ENCODE measurements around the gene TRABD2A. TPM values are rescaled to one million over a fixed set of nuclear protein-coding genes. Genes with fewer than 3 reads are reported as not detected.

TRABD2A gene
- total RNA-seq, 1 experiment from 2014 or later = 1.7 TPM

GRCh38 chr2:84855731-84856130 is 25.2 kb downstream of the TRABD2A start:
- Mint-ChIP-seq H3K4me1 (peaks cover 20 to 22% of the 10 kb centered on the region in 2 experiments), H3K9me3 (peaks cover 11 to 12% of the 10 kb centered on the region in 2 experiments), H3K4me3 (peak overlapping the region in 1 of 2 experiments; percentile 41; a peak in 1 of 5 replicates), H3K36me3 (ENCODE audit: insufficient read depth in 1 of 3, low read depth in 3 of 3) (peaks cover 0 to 6% (median 2%) of the 10 kb centered on the region in 3 experiments; a peak in 5 of 7 replicates), H3K27ac (no peak overlapping the region; a peak in 1 of 7 replicates), H3K27me3 (ENCODE audit: low read depth) (peaks cover 96% of the 10 kb centered on the region)
- H3K27ac ChIP-seq (ENCODE audit: insufficient read length, low read depth, low read length) = no peak overlapping the region
- no peaks in the 10 kb centered on the region for H3K23me2 ChIP-seq (ENCODE audit: insufficient read length, low read depth, low read length, poor library complexity, severe bottlenecking)
- H2AK5ac ChIP-seq (ENCODE audit: insufficient read length, low read length) = no peak overlapping the region
- H3K9me3 ChIP-seq (ENCODE audit: control insufficient read depth, low read depth, low read length) = no peaks in the 10 kb centered on the region
- H2AFZ ChIP-seq (ENCODE audit: low read length) = no peak overlapping the region
- WGBS (ENCODE audit: extremely low coverage, insufficient read length, low lambda C conversion rate) = no CpG with 5 or more reads among the region's 11 CpGs
- no peak overlapping the region for H3K4ac ChIP-seq (ENCODE audit: low read depth, low read length)
- H3T11ph ChIP-seq (ENCODE audit: low read length) = no peak overlapping the region
- H3K18ac ChIP-seq (ENCODE audit: insufficient read length, low read depth, low read length) = no peak overlapping the region
- no peak overlapping the region for H4K5ac ChIP-seq (ENCODE audit: insufficient read length, low read depth, low read length)
- no peak overlapping the region for H4K8ac ChIP-seq (replicated peaks; ENCODE audit: insufficient read length, low read depth, low read length)
- no peak overlapping the region for H2BK15ac ChIP-seq (ENCODE audit: low read depth, low read length)
- H4K20me1 ChIP-seq (ENCODE audit: control insufficient read depth, insufficient read depth, insufficient read length) = no peaks in the 10 kb centered on the region
- H3K4me2 ChIP-seq (ENCODE audit: insufficient read depth, insufficient read length, low read length) = peak overlapping the region; percentile 20
- no peak overlapping the region for H2BK12ac ChIP-seq (ENCODE audit: insufficient read length, low read depth, low read length)
- H3K4me1 ChIP-seq (ENCODE audit: insufficient read depth, low read length) = peaks cover 5% of the 10 kb centered on the region; the same call in 1 of the 2 replicates
- H4K91ac ChIP-seq (ENCODE audit: insufficient read length, low read depth, low read length) = no peak overlapping the region
- no peaks in the 10 kb centered on the region for H3K79me2 ChIP-seq (ENCODE audit: insufficient read depth, low read length)
- H3K79me1 ChIP-seq (ENCODE audit: insufficient read depth, low read depth, low read length, poor library complexity, severe bottlenecking) = no peaks in the 10 kb centered on the region
- no peak overlapping the region for H3K23ac ChIP-seq (ENCODE audit: insufficient read length, low read depth, low read length)
- H2BK120ac ChIP-seq (ENCODE audit: low read depth, low read length, poor library complexity, severe bottlenecking) = no peak overlapping the region
- no peak overlapping the region for H2BK5ac ChIP-seq (ENCODE audit: insufficient read length, low read length)
- peaks cover 12% of the 10 kb centered on the region; the same call in 1 of the 2 replicates for H3K27me3 ChIP-seq (ENCODE audit: insufficient read depth, low read length)
- H2BK20ac ChIP-seq (ENCODE audit: low read depth, low read length, poor library complexity, severe bottlenecking) = no peak overlapping the region
- no peak overlapping the region for H3K9ac ChIP-seq (ENCODE audit: extremely low read depth, insufficient read length, low read length)
- no peak for TF ChIP-seq CTCF (conservative IDR thresholded peaks at IDR 0.05)
- DNase-seq = peak; percentile 83
- no peak overlapping the region for H3K56ac ChIP-seq (ENCODE audit: insufficient read length, low read depth, low read length)
- H3K14ac ChIP-seq (ENCODE audit: insufficient read depth, low read length) = no peak overlapping the region
